T-helper 1 cell treated with Interleukin-12 subunit alpha and Interleukin-12 subunit beta and Interleukin-4 antibody, amounts not matched to agents 30 μg/mL and 1 μg/mL, for 36 hours (primary cell): Measurements from ENCODE around the gene WDR20.

ENCODE experiments used
- H3K27ac Mint-ChIP-seq: one replicate; pipeline ENCODE4 v1.8.0; 2021; ENCODE audit warnings: mild to moderate bottlenecking, mixed read lengths
- H3K27me3 Mint-ChIP-seq: one replicate; pipeline ENCODE4 v1.8.0; 2021; ENCODE audit warnings: low read depth, mixed read lengths
- H3K36me3 Mint-ChIP-seq: one replicate; pipeline ENCODE4 v1.8.0; 2021; ENCODE audit warnings: low read depth, mixed read lengths
- H3K4me1 Mint-ChIP-seq: one replicate; pipeline ENCODE4 v1.8.0; 2021; ENCODE audit warnings: low read depth, mixed read lengths
- H3K4me3 Mint-ChIP-seq: one replicate; pipeline ENCODE4 v1.8.0; 2021; ENCODE audit warnings: mild to moderate bottlenecking, moderate library complexity, mixed read lengths
- H3K9me3 Mint-ChIP-seq: one replicate; pipeline ENCODE4 v1.8.0; 2021; ENCODE audit warnings: mixed read lengths

The WDR20 gene

GRCh38 chr14:102219316-102219715 lies 79.6 kb downstream of the WDR20 start:
- Mint-ChIP-seq H3K36me3 (peaks cover 3% of the 10 kb centered on the region), H3K27me3 (no peaks in the 10 kb centered on the region), H3K27ac (no peak overlapping the region)

GRCh38 chr14:102220031-102220430 lies 80.3 kb downstream of the WDR20 start:
- no peaks in the 10 kb centered on the region for H3K27me3 Mint-ChIP-seq
- peaks cover 10% of the 10 kb centered on the region for H3K4me1 Mint-ChIP-seq
- no peak overlapping the region for H3K27ac Mint-ChIP-seq
- H3K9me3 Mint-ChIP-seq = no peaks in the 10 kb centered on the region
- H3K4me3 Mint-ChIP-seq = no peak overlapping the region
- H3K36me3 Mint-ChIP-seq = peaks cover 3% of the 10 kb centered on the region

More at GRCh38 chr14:102219316-102219715, 79.6 kb downstream of the WDR20 start:
- H3K9me3 Mint-ChIP-seq = no peaks in the 10 kb centered on the region
- H3K4me3 Mint-ChIP-seq = no peak overlapping the region
- H3K4me1 Mint-ChIP-seq = peaks cover 10% of the 10 kb centered on the region

- H3K9me3 Mint-ChIP-seq = no peaks in the 10 kb centered on the region
- no peaks in the 10 kb centered on the region for H3K27me3 Mint-ChIP-seq
- H3K27ac Mint-ChIP-seq = no peak overlapping the region
- H3K36me3 Mint-ChIP-seq = peaks cover 4% of the 10 kb centered on the region
- H3K4me3 Mint-ChIP-seq = no peak overlapping the region
- H3K4me1 Mint-ChIP-seq = peaks cover 10% of the 10 kb centered on the region
These were observed 81.3 kb downstream of the WDR20 start for GRCh38 chr14:102221026-102221425.

- H3K4me1 Mint-ChIP-seq = peaks cover 10% of the 10 kb centered on the region
- H3K4me3 Mint-ChIP-seq = no peak overlapping the region
- H3K9me3 Mint-ChIP-seq = no peaks in the 10 kb centered on the region
- H3K27me3 Mint-ChIP-seq = no peaks in the 10 kb centered on the region
- no peak overlapping the region for H3K27ac Mint-ChIP-seq
- peaks cover 4% of the 10 kb centered on the region for H3K36me3 Mint-ChIP-seq
These were observed 82.4 kb downstream of the WDR20 start for GRCh38 chr14:102222009-102222575.

- no peaks in the 10 kb centered on the region for H3K27me3 Mint-ChIP-seq
- no peak overlapping the region for H3K27ac Mint-ChIP-seq
- peaks cover 8% of the 10 kb centered on the region for H3K4me1 Mint-ChIP-seq
These were observed 83.1 kb downstream of the WDR20 start for GRCh38 chr14:102222751-102223150.

GRCh38 chr14:102223682-102224081 lies 84.0 kb downstream of the WDR20 start:
- Mint-ChIP-seq H3K9me3 (no peaks in the 10 kb centered on the region), H3K27ac (no peak overlapping the region), H3K4me1 (peaks cover 8% of the 10 kb centered on the region), H3K36me3 (peaks cover 4% of the 10 kb centered on the region), H3K27me3 (no peaks in the 10 kb centered on the region), H3K4me3 (no peak overlapping the region)

More at GRCh38 chr14:102222751-102223150, 83.1 kb downstream of the WDR20 start:
- no peak overlapping the region for H3K4me3 Mint-ChIP-seq
- H3K9me3 Mint-ChIP-seq = no peaks in the 10 kb centered on the region
- peaks cover 4% of the 10 kb centered on the region for H3K36me3 Mint-ChIP-seq

- no peak overlapping the region for H3K27ac Mint-ChIP-seq
- H3K27me3 Mint-ChIP-seq = no peaks in the 10 kb centered on the region
- peaks cover 4% of the 10 kb centered on the region for H3K36me3 Mint-ChIP-seq
- H3K4me3 Mint-ChIP-seq = no peak overlapping the region
- H3K4me1 Mint-ChIP-seq = peaks cover 3% of the 10 kb centered on the region
- no peaks in the 10 kb centered on the region for H3K9me3 Mint-ChIP-seq
These were observed 85.7 kb downstream of the WDR20 start for GRCh38 chr14:102225386-102225785.

- no peak overlapping the region for H3K27ac Mint-ChIP-seq
- peaks cover 2% of the 10 kb centered on the region for H3K4me1 Mint-ChIP-seq
- no peaks in the 10 kb centered on the region for H3K27me3 Mint-ChIP-seq
- no peak overlapping the region for H3K4me3 Mint-ChIP-seq
- peaks cover 4% of the 10 kb centered on the region for H3K36me3 Mint-ChIP-seq
- H3K9me3 Mint-ChIP-seq = no peaks in the 10 kb centered on the region
These were observed 86.2 kb downstream of the WDR20 start for GRCh38 chr14:102225936-102226335.

- Mint-ChIP-seq H3K27me3 (no peaks in the 10 kb centered on the region), H3K27ac (no peak overlapping the region), H3K36me3 (peaks cover 4% of the 10 kb centered on the region)
These were observed 86.8 kb downstream of the WDR20 start for GRCh38 chr14:102226356-102227125.

GRCh38 chr14:102227184-102227964 lies 87.7 kb downstream of the WDR20 start:
- no peaks in the 10 kb centered on the region for H3K9me3 Mint-ChIP-seq
- H3K27ac Mint-ChIP-seq = no peak overlapping the region
- H3K4me3 Mint-ChIP-seq = no peak overlapping the region
- no peaks in the 10 kb centered on the region for H3K27me3 Mint-ChIP-seq
- peaks cover 4% of the 10 kb centered on the region for H3K36me3 Mint-ChIP-seq
- H3K4me1 Mint-ChIP-seq = no peaks in the 10 kb centered on the region

More at GRCh38 chr14:102226356-102227125, 86.8 kb downstream of the WDR20 start:
- no peaks in the 10 kb centered on the region for H3K9me3 Mint-ChIP-seq
- no peaks in the 10 kb centered on the region for H3K4me1 Mint-ChIP-seq
- no peak overlapping the region for H3K4me3 Mint-ChIP-seq

- H3K36me3 Mint-ChIP-seq = peaks cover 1% of the 10 kb centered on the region
- no peaks in the 10 kb centered on the region for H3K9me3 Mint-ChIP-seq
These were observed 89.5 kb downstream of the WDR20 start for GRCh38 chr14:102229071-102229738.

GRCh38 chr14:102229739-102230092 lies 90.0 kb downstream of the WDR20 start:
- Mint-ChIP-seq H3K27ac (no peak overlapping the region), H3K4me1 (no peaks in the 10 kb centered on the region), H3K36me3 (peaks cover 1% of the 10 kb centered on the region), H3K27me3 (no peaks in the 10 kb centered on the region), H3K9me3 (no peaks in the 10 kb centered on the region), H3K4me3 (no peak overlapping the region)

More at GRCh38 chr14:102229071-102229738, 89.5 kb downstream of the WDR20 start:
- Mint-ChIP-seq H3K27me3 (no peaks in the 10 kb centered on the region), H3K4me3 (no peak overlapping the region), H3K4me1 (no peaks in the 10 kb centered on the region), H3K27ac (no peak overlapping the region)

GRCh38 chr14:102230481-102231210 lies 90.9 kb downstream of the WDR20 start:
- Mint-ChIP-seq H3K4me3 (no peak overlapping the region), H3K36me3 (no peaks in the 10 kb centered on the region), H3K4me1 (no peaks in the 10 kb centered on the region), H3K27me3 (no peaks in the 10 kb centered on the region), H3K27ac (no peak overlapping the region), H3K9me3 (no peaks in the 10 kb centered on the region)
